HEK293 (cell line): Measurements from ENCODE around the gene GPR62.

Experiments
- CTCF ChIA-PET: fragments of 350-600 bp; formaldehyde crosslinking; extraction: SDS; loops from one replicate; lab custom pipeline; 2021; ENCODE audit warnings: antibody characterized with exemption; lab: Yijun Ruan, JAX
- POLR2A ChIA-PET: fragments of 300-600 bp; formaldehyde crosslinking; extraction: SDS; loops from one replicate; lab custom pipeline; 2020; ENCODE audit warnings: antibody characterized with exemption, inconsistent platforms; lab: Yijun Ruan, JAX
- H3K27ac ChIP-seq: fragments of 200-500 bp; sonication (Bioruptor generic); 2 replicates; pipeline ENCODE4 v1.5.1; 2014; ENCODE audit warnings: low read depth, low read length, control low read depth, inconsistent platforms; ENCODE audit errors: extremely low read depth
- H3K36me3 ChIP-seq, 2 experiments: fragments of 200-500 bp in 1 of 2; sonication (Bioruptor generic) in 1 of 2; 1 replicate in 1 of 2; 2 replicates in 1 of 2; pipeline ENCODE4 v1.5.1; 2014 to 2017; ENCODE audit warnings: inconsistent platforms in 2 of 2, low read length in 2 of 2; ENCODE audit not compliant: control insufficient read depth in 2 of 2, insufficient read depth in 1 of 2
- H3K4me1 ChIP-seq: fragments of 200-500 bp; sonication (Bioruptor generic); 2 replicates; pipeline ENCODE4 v1.5.1; 2014; ENCODE audit warnings: mild to moderate bottlenecking, low read length, inconsistent platforms; ENCODE audit not compliant: control insufficient read depth, insufficient read depth
- H3K4me3 ChIP-seq: 2 replicates; pipeline ENCODE4 v1.5.1; 2011; ENCODE audit warnings: low read depth, mild to moderate bottlenecking, control low read depth, low read length, moderate library complexity
- H3K9me3 ChIP-seq: fragments of 200-500 bp; sonication (Bioruptor generic); 2 replicates; pipeline ENCODE4 v1.5.1; 2014; ENCODE audit warnings: low read depth, low read length, inconsistent platforms; ENCODE audit not compliant: control insufficient read depth, insufficient read depth
- HIC1 ChIP-seq: fragments of 450-650 bp; formaldehyde crosslinking; IDR thresholded peaks from 2 replicates; pipeline ENCODE4 v1.5.1; 2016; ENCODE audit warnings: missing biosample characterization, missing genetic modification characterization
- HOXD13 ChIP-seq: sonication (generic); formaldehyde crosslinking; IDR thresholded peaks from 2 replicates; pipeline ENCODE4 v1.8.0; 2022; ENCODE audit warnings: missing genetic modification reagents, borderline replicate concordance
- MYNN ChIP-seq: fragments of 450-650 bp; formaldehyde crosslinking; IDR thresholded peaks from 2 replicates; pipeline ENCODE4 v1.5.1; 2016; ENCODE audit warnings: missing biosample characterization, missing genetic modification characterization, borderline replicate concordance
- PATZ1 ChIP-seq: fragments of 450-650 bp; formaldehyde crosslinking; IDR thresholded peaks from 2 replicates; pipeline ENCODE4 v1.5.1; 2016; ENCODE audit warnings: missing biosample characterization, missing genetic modification characterization
- TCF7L2 ChIP-seq: IDR thresholded peaks from 2 replicates; pipeline ENCODE4 v1.6.1; 2011; ENCODE audit warnings: low read depth, mild to moderate bottlenecking, inconsistent platforms, low read length, moderate library complexity, borderline replicate concordance
- ZFP41 ChIP-seq: fragments of 450-650 bp; formaldehyde crosslinking; IDR thresholded peaks from 2 replicates; pipeline ENCODE4 v1.5.1; 2016; ENCODE audit warnings: missing biosample characterization, missing genetic modification characterization, borderline replicate concordance
- ZIC2 ChIP-seq: fragments of 450-650 bp; formaldehyde crosslinking; IDR thresholded peaks from 2 replicates; pipeline ENCODE4 v1.5.1; 2016; ENCODE audit warnings: missing biosample characterization, missing genetic modification characterization
- ZNF140 ChIP-seq: fragments of 450-650 bp; formaldehyde crosslinking; IDR thresholded peaks from 2 replicates; pipeline ENCODE4 v1.5.1; 2016; ENCODE audit warnings: missing biosample characterization, missing genetic modification characterization
- ZNF239 ChIP-seq: fragments of 450-650 bp; formaldehyde crosslinking; IDR thresholded peaks from 2 replicates; pipeline ENCODE4 v1.5.1; 2016; ENCODE audit warnings: missing biosample characterization, missing genetic modification characterization
- ZNF341 ChIP-seq: fragments of 450-650 bp; formaldehyde crosslinking; IDR thresholded peaks from 2 replicates; pipeline ENCODE4; 2016; ENCODE audit warnings: low read depth, missing biosample characterization, missing genetic modification characterization
- ZNF530 ChIP-seq: fragments of 450-650 bp; formaldehyde crosslinking; IDR thresholded peaks from 2 replicates; pipeline ENCODE4 v1.5.1; 2016; ENCODE audit warnings: low read depth, missing biosample characterization, missing genetic modification characterization
- ZNF558 ChIP-seq: fragments of 450-650 bp; formaldehyde crosslinking; IDR thresholded peaks from 2 replicates; pipeline ENCODE4 v1.5.1; 2016; ENCODE audit warnings: missing biosample characterization, missing genetic modification characterization
- ZNF624 ChIP-seq: fragments of 450-650 bp; formaldehyde crosslinking; IDR thresholded peaks from 2 replicates; pipeline ENCODE4 v1.5.1; 2017; ENCODE audit warnings: missing biosample characterization, missing genetic modification characterization
- ZNF658 ChIP-seq: fragments of 450-650 bp; formaldehyde crosslinking; IDR thresholded peaks from 2 replicates; pipeline ENCODE4; 2016; ENCODE audit warnings: missing biosample characterization, missing genetic modification characterization
- ZNF701 ChIP-seq: fragments of 450-650 bp; formaldehyde crosslinking; IDR thresholded peaks from 2 replicates; pipeline ENCODE4 v1.5.1; 2016; ENCODE audit warnings: missing biosample characterization, missing genetic modification characterization
- ZSCAN30 ChIP-seq: fragments of 450-650 bp; IDR thresholded peaks from 2 replicates; pipeline ENCODE4 v1.5.1; 2018; ENCODE audit warnings: missing biosample characterization, mild to moderate bottlenecking, missing genetic modification characterization, moderate library complexity
- TF ChIP-seq, protein P1 (sequence below): fragments of 450-650 bp; formaldehyde crosslinking; IDR thresholded peaks from 2 replicates; pipeline ENCODE4 v1.5.1; 2016; ENCODE audit warnings: missing biosample characterization, missing genetic modification characterization
- TF ChIP-seq, protein P2 (sequence below): sonication (generic); formaldehyde crosslinking; IDR thresholded peaks from 2 replicates; pipeline ENCODE4 v1.8.1; 2022; ENCODE audit warnings: mild to moderate bottlenecking, moderate library complexity, missing genetic modification reagents
- TF ChIP-seq, protein P3 (sequence below): fragments of 450-650 bp; formaldehyde crosslinking; IDR thresholded peaks from 2 replicates; pipeline ENCODE4 v1.5.0; 2017; ENCODE audit warnings: missing biosample characterization, missing genetic modification characterization, borderline replicate concordance

The GPR62 gene

GRCh38 chr3:52005571-52005986 lies 50.4 kb downstream of the GPR62 start (continued):
- TF ChIP-seq, protein P1, sequence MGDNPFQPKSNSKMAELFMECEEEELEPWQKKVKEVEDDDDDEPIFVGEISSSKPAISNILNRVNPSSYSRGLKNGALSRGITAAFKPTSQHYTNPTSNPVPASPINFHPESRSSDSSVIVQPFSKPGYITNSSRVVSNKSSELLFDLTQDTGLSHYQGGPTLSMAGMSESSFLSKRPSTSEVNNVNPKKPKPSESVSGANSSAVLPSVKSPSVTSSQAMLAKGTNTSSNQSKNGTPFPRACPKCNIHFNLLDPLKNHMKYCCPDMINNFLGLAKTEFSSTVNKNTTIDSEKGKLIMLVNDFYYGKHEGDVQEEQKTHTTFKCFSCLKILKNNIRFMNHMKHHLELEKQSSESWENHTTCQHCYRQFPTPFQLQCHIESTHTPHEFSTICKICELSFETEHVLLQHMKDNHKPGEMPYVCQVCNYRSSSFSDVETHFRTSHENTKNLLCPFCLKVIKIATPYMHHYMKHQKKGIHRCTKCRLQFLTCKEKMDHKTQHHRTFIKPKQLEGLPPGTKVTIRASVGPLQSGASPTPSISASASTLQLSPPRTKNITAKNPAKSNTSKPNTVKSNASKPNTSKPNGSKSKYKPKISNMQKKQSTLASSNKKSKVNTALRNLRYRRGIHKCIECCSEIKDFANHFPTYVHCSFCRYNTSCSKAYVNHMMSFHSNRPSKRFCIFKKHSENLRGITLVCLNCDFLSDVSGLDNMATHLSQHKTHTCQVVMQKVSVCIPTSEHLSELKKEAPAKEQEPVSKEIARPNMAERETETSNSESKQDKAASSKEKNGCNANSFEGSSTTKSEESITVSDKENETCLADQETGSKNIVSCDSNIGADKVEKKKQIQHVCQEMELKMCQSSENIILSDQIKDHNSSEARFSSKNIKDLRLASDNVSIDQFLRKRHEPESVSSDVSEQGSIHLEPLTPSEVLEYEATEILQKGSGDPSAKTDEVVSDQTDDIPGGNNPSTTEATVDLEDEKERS (tag by site-specific recombination) = no peak
- TF ChIP-seq TCF7L2 = no peak
- TF ChIP-seq MYNN (tag by site-specific recombination) = no peak
- peak; percentile 56 for TF ChIP-seq PATZ1 (tag by site-specific recombination)
- no peak for TF ChIP-seq ZNF530 (tag by site-specific recombination)
- TF ChIP-seq ZFP41 (tag by site-specific recombination) = no peak
- TF ChIP-seq, protein P2, sequence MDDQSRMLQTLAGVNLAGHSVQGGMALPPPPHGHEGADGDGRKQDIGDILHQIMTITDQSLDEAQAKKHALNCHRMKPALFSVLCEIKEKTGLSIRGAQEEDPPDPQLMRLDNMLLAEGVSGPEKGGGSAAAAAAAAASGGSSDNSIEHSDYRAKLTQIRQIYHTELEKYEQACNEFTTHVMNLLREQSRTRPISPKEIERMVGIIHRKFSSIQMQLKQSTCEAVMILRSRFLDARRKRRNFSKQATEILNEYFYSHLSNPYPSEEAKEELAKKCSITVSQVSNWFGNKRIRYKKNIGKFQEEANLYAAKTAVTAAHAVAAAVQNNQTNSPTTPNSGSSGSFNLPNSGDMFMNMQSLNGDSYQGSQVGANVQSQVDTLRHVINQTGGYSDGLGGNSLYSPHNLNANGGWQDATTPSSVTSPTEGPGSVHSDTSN (CRISPR knock-in tag) = no peak
- TF ChIP-seq HOXD13 = no peak
- TF ChIP-seq ZNF558 (tag by site-specific recombination) = no peak
- no peak for TF ChIP-seq ZSCAN30 (tag by site-specific recombination)
- no peak for TF ChIP-seq ZNF341 (tag by site-specific recombination)
- TF ChIP-seq ZNF239 = no peak
- no peak for TF ChIP-seq ZNF140 (tag by site-specific recombination)
- TF ChIP-seq ZNF624 (tag by site-specific recombination) = no peak

DNA sequence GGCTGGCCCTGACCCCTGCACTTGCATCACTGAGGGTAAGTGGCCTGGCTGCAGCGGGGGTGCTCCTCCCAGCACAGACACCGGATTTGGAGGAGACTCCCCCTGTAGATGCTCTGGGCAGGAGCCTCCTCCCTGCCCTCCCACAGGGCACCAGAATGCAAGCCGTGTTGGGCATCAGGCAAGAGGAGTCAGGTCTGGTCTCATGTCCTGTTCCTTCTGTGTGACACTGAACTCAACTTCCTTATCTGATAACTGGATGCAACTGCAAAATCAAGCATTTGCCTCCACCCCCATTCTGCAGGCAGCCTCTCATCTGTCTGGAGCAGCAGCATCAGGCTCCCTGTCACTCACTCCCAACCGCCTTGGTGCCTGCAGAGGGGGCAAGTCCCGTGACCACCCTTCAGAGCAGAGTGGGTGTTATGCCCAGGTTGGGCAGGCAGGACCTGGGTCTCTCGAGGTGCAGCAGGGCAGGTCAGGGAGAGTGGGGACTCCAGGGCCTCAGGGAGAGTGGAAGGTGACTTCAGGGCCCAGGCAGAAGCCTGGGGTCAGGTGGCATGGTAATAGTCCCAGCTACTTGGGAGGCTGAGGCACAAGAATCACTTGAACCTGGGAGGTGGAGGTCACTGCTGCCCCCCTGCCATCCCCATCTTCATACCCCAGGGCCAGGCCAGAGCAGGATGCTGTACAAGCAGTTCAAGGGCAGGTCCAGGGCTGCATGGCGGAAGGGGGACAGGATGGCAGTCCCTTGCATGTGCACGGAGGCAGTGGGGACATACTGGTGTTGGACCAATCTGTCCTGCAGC lies 51.0 kb downstream of the GPR62 start:
- TF ChIP-seq ZNF658 (tag by site-specific recombination) (no peak), ZNF701 (tag by site-specific recombination) (peak; percentile 88; the same call in 1 of the 2 replicates), HIC1 (tag by site-specific recombination) (no peak), ZIC2 (tag by site-specific recombination) (peak; percentile 22; the same call in 1 of the 2 replicates)
- TF ChIP-seq, protein P2 (CRISPR knock-in tag) = no peak
- TF ChIP-seq, protein P3, sequence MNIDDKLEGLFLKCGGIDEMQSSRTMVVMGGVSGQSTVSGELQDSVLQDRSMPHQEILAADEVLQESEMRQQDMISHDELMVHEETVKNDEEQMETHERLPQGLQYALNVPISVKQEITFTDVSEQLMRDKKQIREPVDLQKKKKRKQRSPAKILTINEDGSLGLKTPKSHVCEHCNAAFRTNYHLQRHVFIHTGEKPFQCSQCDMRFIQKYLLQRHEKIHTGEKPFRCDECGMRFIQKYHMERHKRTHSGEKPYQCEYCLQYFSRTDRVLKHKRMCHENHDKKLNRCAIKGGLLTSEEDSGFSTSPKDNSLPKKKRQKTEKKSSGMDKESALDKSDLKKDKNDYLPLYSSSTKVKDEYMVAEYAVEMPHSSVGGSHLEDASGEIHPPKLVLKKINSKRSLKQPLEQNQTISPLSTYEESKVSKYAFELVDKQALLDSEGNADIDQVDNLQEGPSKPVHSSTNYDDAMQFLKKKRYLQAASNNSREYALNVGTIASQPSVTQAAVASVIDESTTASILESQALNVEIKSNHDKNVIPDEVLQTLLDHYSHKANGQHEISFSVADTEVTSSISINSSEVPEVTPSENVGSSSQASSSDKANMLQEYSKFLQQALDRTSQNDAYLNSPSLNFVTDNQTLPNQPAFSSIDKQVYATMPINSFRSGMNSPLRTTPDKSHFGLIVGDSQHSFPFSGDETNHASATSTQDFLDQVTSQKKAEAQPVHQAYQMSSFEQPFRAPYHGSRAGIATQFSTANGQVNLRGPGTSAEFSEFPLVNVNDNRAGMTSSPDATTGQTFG = no peak
- no peaks in the 10 kb centered on the region for H3K36me3 ChIP-seq
- H3K9me3 ChIP-seq = no peaks in the 10 kb centered on the region
- ChIA-PET CTCF (interaction anchor here (0.7 to 5.8 kb wide), 7 partner anchors 10 to 122 kb away, joined by 3 to 62 read pairs (median 3); partner anchors contain the start of genes PARP3 and RPL29), POLR2A (interaction anchor here (0.7 to 1.0 kb wide), 3 partner anchors 11 to 271 kb away, joined by 3 to 4 read pairs (median 4); partner anchors contain the start of genes DUSP7 and RPL29)
- peak overlapping the region; percentile 4; the same call in 1 of the 2 replicates for H3K4me3 ChIP-seq
- no peak overlapping the region for H3K27ac ChIP-seq
- no peaks in the 10 kb centered on the region for H3K4me1 ChIP-seq
